KMS-11 (cell line): Measurements from ENCODE around the gene CIAO1.

Experiments
- H2AFZ ChIP-seq: fragments of 200-600 bp; sonication (generic); 2 replicates; pipeline ENCODE4 v1.6.1; 2016; ENCODE audit warnings: antibody characterized with exemption, mixed run types, low read depth
- H3K27ac ChIP-seq: fragments of 200-600 bp; sonication (generic); 2 replicates; pipeline ENCODE4 v1.6.1; 2016; ENCODE audit warnings: mild to moderate bottlenecking, mixed run types
- H3K27me3 ChIP-seq: fragments of 200-600 bp; sonication (generic); 2 replicates; pipeline ENCODE4 v1.6.1; 2017; ENCODE audit warnings: mild to moderate bottlenecking, low read depth, mixed run types, moderate library complexity; ENCODE audit not compliant: insufficient read depth
- H3K36me3 ChIP-seq: fragments of 200-600 bp; sonication (generic); 2 replicates; pipeline ENCODE4 v1.6.1; 2017; ENCODE audit warnings: mild to moderate bottlenecking, mixed run types; ENCODE audit not compliant: insufficient read depth
- H3K4me1 ChIP-seq: fragments of 200-600 bp; sonication (generic); 2 replicates; pipeline ENCODE4 v1.6.1; 2016; ENCODE audit warnings: mild to moderate bottlenecking, low read depth, mixed run types; ENCODE audit not compliant: poor library complexity, severe bottlenecking
- H3K4me2 ChIP-seq: fragments of 200-600 bp; sonication (generic); 2 replicates; pipeline ENCODE4 v1.7.0; 2016; ENCODE audit warnings: mild to moderate bottlenecking, mixed run types
- H3K4me3 ChIP-seq: fragments of 200-600 bp; sonication (generic); IDR thresholded peaks from 2 replicates; pipeline ENCODE4 v1.6.1; 2017; ENCODE audit warnings: low read depth, low read length, mixed read lengths; ENCODE audit not compliant: insufficient read depth
- H3K79me2 ChIP-seq: fragments of 200-600 bp; sonication (generic); 2 replicates; pipeline ENCODE4 v1.6.1; 2016; ENCODE audit warnings: low read depth, mixed run types; ENCODE audit not compliant: insufficient read depth
- H3K9ac ChIP-seq: fragments of 200-600 bp; sonication (generic); 2 replicates; pipeline ENCODE4 v1.6.1; 2016; ENCODE audit warnings: mild to moderate bottlenecking, mixed run types
- H4K20me1 ChIP-seq: fragments of 200-600 bp; sonication (generic); 2 replicates; pipeline ENCODE4 v1.6.1; 2016; ENCODE audit warnings: mild to moderate bottlenecking, mixed run types; ENCODE audit not compliant: insufficient read depth
- TF ChIP-seq, protein P1 (sequence below): fragments of 200-600 bp; sonication (generic); conservative IDR thresholded peaks from 2 replicates; pipeline ENCODE4 v1.6.1; 2017; ENCODE audit warnings: low read depth, mild to moderate bottlenecking, antibody characterized with exemption, low read length, moderate library complexity, mixed read lengths

CIAO1 gene

GRCh38 chr2:96250188-96250587, 15.8 kb upstream of the CIAO1 start:
- H3K4me2 ChIP-seq: no peak overlapping the region
- H3K36me3 ChIP-seq: no peaks in the 10 kb centered on the region
- H3K27ac ChIP-seq: no peak overlapping the region
- no peak overlapping the region for H3K4me3 ChIP-seq
- no peaks in the 10 kb centered on the region for H4K20me1 ChIP-seq
- no peak overlapping the region for H3K9ac ChIP-seq
- no peak overlapping the region for H2AFZ ChIP-seq
- peaks cover 6% of the 10 kb centered on the region for H3K4me1 ChIP-seq
- H3K79me2 ChIP-seq: no peaks in the 10 kb centered on the region
- no peaks in the 10 kb centered on the region for H3K27me3 ChIP-seq
- TF ChIP-seq, protein P1, sequence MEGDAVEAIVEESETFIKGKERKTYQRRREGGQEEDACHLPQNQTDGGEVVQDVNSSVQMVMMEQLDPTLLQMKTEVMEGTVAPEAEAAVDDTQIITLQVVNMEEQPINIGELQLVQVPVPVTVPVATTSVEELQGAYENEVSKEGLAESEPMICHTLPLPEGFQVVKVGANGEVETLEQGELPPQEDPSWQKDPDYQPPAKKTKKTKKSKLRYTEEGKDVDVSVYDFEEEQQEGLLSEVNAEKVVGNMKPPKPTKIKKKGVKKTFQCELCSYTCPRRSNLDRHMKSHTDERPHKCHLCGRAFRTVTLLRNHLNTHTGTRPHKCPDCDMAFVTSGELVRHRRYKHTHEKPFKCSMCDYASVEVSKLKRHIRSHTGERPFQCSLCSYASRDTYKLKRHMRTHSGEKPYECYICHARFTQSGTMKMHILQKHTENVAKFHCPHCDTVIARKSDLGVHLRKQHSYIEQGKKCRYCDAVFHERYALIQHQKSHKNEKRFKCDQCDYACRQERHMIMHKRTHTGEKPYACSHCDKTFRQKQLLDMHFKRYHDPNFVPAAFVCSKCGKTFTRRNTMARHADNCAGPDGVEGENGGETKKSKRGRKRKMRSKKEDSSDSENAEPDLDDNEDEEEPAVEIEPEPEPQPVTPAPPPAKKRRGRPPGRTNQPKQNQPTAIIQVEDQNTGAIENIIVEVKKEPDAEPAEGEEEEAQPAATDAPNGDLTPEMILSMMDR: no peak

GRCh38 chr2:96251721-96252292, 14.2 kb upstream of the CIAO1 start:
- TF ChIP-seq, protein P1: no peak
- Histone ChIP-seq H3K9ac (no peak overlapping the region), H3K4me2 (no peak overlapping the region)

GRCh38 chr2:96252526-96252925, 13.5 kb upstream of the CIAO1 start:
- Histone ChIP-seq H3K9ac (no peak overlapping the region), H2AFZ (no peak overlapping the region), H3K4me2 (no peak overlapping the region), H3K27ac (no peak overlapping the region), H3K4me3 (no peak overlapping the region), H3K36me3 (no peaks in the 10 kb centered on the region), H3K79me2 (no peaks in the 10 kb centered on the region), H3K4me1 (no peaks in the 10 kb centered on the region), H4K20me1 (no peaks in the 10 kb centered on the region), H3K27me3 (no peaks in the 10 kb centered on the region)
- TF ChIP-seq, protein P1: no peak

More at GRCh38 chr2:96251721-96252292, 14.2 kb upstream of the CIAO1 start:
- no peaks in the 10 kb centered on the region for H4K20me1 ChIP-seq
- no peaks in the 10 kb centered on the region for H3K4me1 ChIP-seq
- no peaks in the 10 kb centered on the region for H3K79me2 ChIP-seq
- no peak overlapping the region for H3K27ac ChIP-seq
- H3K27me3 ChIP-seq: no peaks in the 10 kb centered on the region
- H3K36me3 ChIP-seq: no peaks in the 10 kb centered on the region
- H2AFZ ChIP-seq: no peak overlapping the region
- no peak overlapping the region for H3K4me3 ChIP-seq

DNA sequence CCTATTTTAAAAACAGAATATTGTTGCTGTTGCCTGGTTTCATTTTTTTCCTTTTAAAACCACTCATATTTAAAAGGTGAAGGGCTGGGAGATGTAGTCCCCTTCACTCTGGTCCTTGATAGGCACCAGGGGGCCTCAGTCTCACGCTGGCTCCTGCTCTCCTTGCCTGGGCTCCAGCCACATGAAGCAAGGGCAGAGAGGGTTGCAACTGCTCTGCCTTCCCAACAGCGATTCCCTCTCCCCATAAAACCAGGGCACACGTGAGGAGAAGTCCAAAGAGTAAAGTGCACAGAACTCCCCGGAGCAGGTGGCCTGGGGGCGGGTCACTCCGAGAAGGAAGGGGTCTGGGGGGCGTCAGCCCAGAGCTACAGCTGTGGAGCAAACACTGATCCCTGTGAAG, 13.0 kb upstream of the CIAO1 start:
- no peak overlapping the region for H3K27ac ChIP-seq
- H3K79me2 ChIP-seq: no peaks in the 10 kb centered on the region
- no peaks in the 10 kb centered on the region for H4K20me1 ChIP-seq
- no peaks in the 10 kb centered on the region for H3K36me3 ChIP-seq
- H2AFZ ChIP-seq: no peak overlapping the region
- no peak overlapping the region for H3K4me3 ChIP-seq
- no peaks in the 10 kb centered on the region for H3K4me1 ChIP-seq
- H3K27me3 ChIP-seq: no peaks in the 10 kb centered on the region
- no peak overlapping the region for H3K4me2 ChIP-seq
- TF ChIP-seq, protein P1: no peak
- no peak overlapping the region for H3K9ac ChIP-seq
